H9 (cell line): ENCODE data around the gene PPARA. TPM values are rescaled to one million over a fixed set of nuclear protein-coding genes. Genes with fewer than 3 reads are reported as not detected.

Experiments used
- DNase-seq: peaks from one replicate; pipeline ENCODE4 v3.0.0-alpha.2; 2017
- H2AFZ ChIP-seq: one replicate; pipeline ENCODE4 v1.6.1; 2013; ENCODE audit warnings: mild to moderate bottlenecking, low read length, control low read depth, moderate library complexity
- H2AK5ac ChIP-seq: 2 replicates; pipeline ENCODE4 v1.6.1; 2013; ENCODE audit warnings: low read length, control low read depth, mixed read lengths; ENCODE audit not compliant: insufficient read length
- H2BK120ac ChIP-seq: one replicate; pipeline ENCODE4 v1.6.1; 2013; ENCODE audit warnings: low read depth, mild to moderate bottlenecking, low read length, control low read depth, inconsistent platforms; ENCODE audit not compliant: poor library complexity, severe bottlenecking
- H2BK12ac ChIP-seq: 2 replicates; pipeline ENCODE4 v1.6.1; 2013; ENCODE audit warnings: low read length, control low read depth, mixed read lengths, low read depth; ENCODE audit not compliant: insufficient read length
- H2BK15ac ChIP-seq: 2 replicates; pipeline ENCODE4 v1.6.1; 2013; ENCODE audit warnings: low read depth, low read length, control low read depth
- H2BK20ac ChIP-seq: one replicate; pipeline ENCODE4 v1.6.1; 2013; ENCODE audit warnings: low read depth, mild to moderate bottlenecking, low read length, control low read depth, inconsistent platforms; ENCODE audit not compliant: poor library complexity, severe bottlenecking
- H2BK5ac ChIP-seq: 2 replicates; pipeline ENCODE4 v1.6.1; 2013; ENCODE audit warnings: low read length, control low read depth, mixed read lengths; ENCODE audit not compliant: insufficient read length
- H3K14ac ChIP-seq: 2 replicates; pipeline ENCODE4 v1.6.1; 2013; ENCODE audit warnings: low read length, control low read depth; ENCODE audit not compliant: insufficient read depth
- H3K18ac ChIP-seq: 2 replicates; pipeline ENCODE4 v1.6.1; 2013; ENCODE audit warnings: low read depth, mild to moderate bottlenecking, mixed read lengths, low read length, control low read depth; ENCODE audit not compliant: insufficient read length
- H3K23ac ChIP-seq: 2 replicates; pipeline ENCODE4 v1.6.1; 2013; ENCODE audit warnings: low read length, control low read depth, mixed read lengths, low read depth; ENCODE audit not compliant: insufficient read length
- H3K23me2 ChIP-seq: 2 replicates; pipeline ENCODE4 v1.6.1; 2013; ENCODE audit warnings: low read depth, mild to moderate bottlenecking, mixed read lengths, low read length, control low read depth; ENCODE audit not compliant: insufficient read length, poor library complexity, severe bottlenecking
- H3K27ac ChIP-seq: 2 replicates; pipeline ENCODE4 v1.5.1; 2013; ENCODE audit warnings: low read length, control low read depth, mixed read lengths, low read depth; ENCODE audit not compliant: insufficient read length
- H3K27me3 ChIP-seq: 2 replicates; pipeline ENCODE4 v1.6.1; 2013; ENCODE audit warnings: low read length, control low read depth, inconsistent platforms; ENCODE audit not compliant: insufficient read depth
- H3K4ac ChIP-seq: 2 replicates; pipeline ENCODE4 v1.6.1; 2013; ENCODE audit warnings: low read depth, mild to moderate bottlenecking, control low read depth, inconsistent platforms, low read length, moderate library complexity
- H3K4me1 ChIP-seq: 2 replicates; pipeline ENCODE4 v1.6.1; 2013; ENCODE audit warnings: low read length, control low read depth, inconsistent platforms; ENCODE audit not compliant: insufficient read depth
- H3K4me2 ChIP-seq: 2 replicates; pipeline ENCODE4 v1.6.1; 2013; ENCODE audit warnings: low read length, control low read depth, mixed read lengths; ENCODE audit not compliant: insufficient read length, insufficient read depth
- H3K56ac ChIP-seq: 2 replicates; pipeline ENCODE4 v1.6.1; 2013; ENCODE audit warnings: low read depth, mild to moderate bottlenecking, mixed read lengths, low read length, control low read depth; ENCODE audit not compliant: insufficient read length
- H3K79me1 ChIP-seq: 2 replicates; pipeline ENCODE4 v1.6.1; 2013; ENCODE audit warnings: low read depth, mild to moderate bottlenecking, moderate library complexity, low read length, control low read depth, inconsistent platforms; ENCODE audit not compliant: insufficient read depth, poor library complexity, severe bottlenecking
- H3K79me2 ChIP-seq: 2 replicates; pipeline ENCODE4 v1.6.1; 2013; ENCODE audit warnings: low read length, control low read depth, inconsistent platforms; ENCODE audit not compliant: insufficient read depth
- H3K9ac ChIP-seq: 2 replicates; pipeline ENCODE4 v1.6.1; 2013; ENCODE audit warnings: low read length, control low read depth, mixed read lengths; ENCODE audit not compliant: insufficient read length; ENCODE audit errors: extremely low read depth
- H3K9me3 ChIP-seq: one replicate; pipeline ENCODE4 v1.6.1; 2013; ENCODE audit warnings: low read depth, low read length, inconsistent platforms; ENCODE audit not compliant: control insufficient read depth
- H3T11ph ChIP-seq: one replicate; pipeline ENCODE4 v1.6.1; 2013; ENCODE audit warnings: mild to moderate bottlenecking, low read length, control low read depth, inconsistent platforms
- H4K20me1 ChIP-seq: one replicate; pipeline ENCODE4 v1.6.1; 2013; ENCODE audit not compliant: control insufficient read depth, insufficient read length, insufficient read depth
- H4K5ac ChIP-seq: 2 replicates; pipeline ENCODE4 v1.6.1; 2013; ENCODE audit warnings: low read depth, mild to moderate bottlenecking, mixed read lengths, low read length, control low read depth; ENCODE audit not compliant: insufficient read length
- H4K8ac ChIP-seq: replicated peaks from 2 replicates; pipeline ENCODE4 v1.6.1; 2013; ENCODE audit warnings: low read length, control low read depth, mixed read lengths, low read depth; ENCODE audit not compliant: insufficient read length
- H4K91ac ChIP-seq: 2 replicates; pipeline ENCODE4 v1.6.1; 2013; ENCODE audit warnings: low read depth, mild to moderate bottlenecking, moderate library complexity, mixed read lengths, low read length, control low read depth; ENCODE audit not compliant: insufficient read length
- H3K27ac Mint-ChIP-seq, 3 experiments: 2 replicates in 2 of 3; 3 replicates in 1 of 3; pipeline ENCODE4 v1.8.0; 2020 to 2021; ENCODE audit warnings: mixed read lengths in 3 of 3, mild to moderate bottlenecking in 1 of 3, moderate library complexity in 1 of 3
- H3K27me3 Mint-ChIP-seq: 2 replicates; pipeline ENCODE4 v1.8.0; 2021; ENCODE audit warnings: low read depth, mild to moderate bottlenecking, moderate library complexity, mixed read lengths
- H3K36me3 Mint-ChIP-seq, 3 experiments: 2 replicates in 2 of 3; 3 replicates in 1 of 3; pipeline ENCODE4 v1.8.0; 2020 to 2021; ENCODE audit warnings: low read depth in 3 of 3, mixed read lengths in 3 of 3; ENCODE audit not compliant: insufficient read depth in 1 of 3
- H3K4me1 Mint-ChIP-seq, 2 experiments: 2 replicates each; pipeline ENCODE4 v1.8.0; 2020; ENCODE audit warnings: mixed read lengths in 2 of 2
- H3K4me3 Mint-ChIP-seq, 2 experiments: 2 replicates in 1 of 2; 3 replicates in 1 of 2; pipeline ENCODE4 v1.8.0; 2020 to 2021; ENCODE audit warnings: mild to moderate bottlenecking in 2 of 2, mixed read lengths in 2 of 2, moderate library complexity in 1 of 2
- H3K9me3 Mint-ChIP-seq, 2 experiments: 2 replicates in 1 of 2; 3 replicates in 1 of 2; pipeline ENCODE4 v1.8.0; 2020; ENCODE audit warnings: mild to moderate bottlenecking in 2 of 2, mixed read lengths in 2 of 2, moderate library complexity in 1 of 2
- CTCF ChIP-seq: fragments of 200-600 bp; sonication (generic); conservative IDR thresholded peaks from 3 replicates; pipeline ENCODE4 v1.8.0; 2021; ENCODE audit warnings: antibody characterized with exemption, mild to moderate bottlenecking
- WGBS: extraction: QIAGEN DNeasy Blood & Tissue Kit; methylation state at CpG from one replicate; pipeline ENCODE4 v1.1.7; 2013; ENCODE audit warnings: missing lambda C conversion rate, low lambda C conversion rate, mixed read lengths; ENCODE audit not compliant: insufficient read length; ENCODE audit errors: extremely low coverage; 5-methylcytosine and 5-hydroxymethylcytosine counted together
- total RNA-seq: library from RNA; stranded (reverse); gene quantifications from 2 replicates; pipeline ENCODE4 v1.2.1, GENCODE V29; 2021

The PPARA gene
- total RNA-seq, 1 experiment from 2014 or later = 7.3 TPM

DNA sequence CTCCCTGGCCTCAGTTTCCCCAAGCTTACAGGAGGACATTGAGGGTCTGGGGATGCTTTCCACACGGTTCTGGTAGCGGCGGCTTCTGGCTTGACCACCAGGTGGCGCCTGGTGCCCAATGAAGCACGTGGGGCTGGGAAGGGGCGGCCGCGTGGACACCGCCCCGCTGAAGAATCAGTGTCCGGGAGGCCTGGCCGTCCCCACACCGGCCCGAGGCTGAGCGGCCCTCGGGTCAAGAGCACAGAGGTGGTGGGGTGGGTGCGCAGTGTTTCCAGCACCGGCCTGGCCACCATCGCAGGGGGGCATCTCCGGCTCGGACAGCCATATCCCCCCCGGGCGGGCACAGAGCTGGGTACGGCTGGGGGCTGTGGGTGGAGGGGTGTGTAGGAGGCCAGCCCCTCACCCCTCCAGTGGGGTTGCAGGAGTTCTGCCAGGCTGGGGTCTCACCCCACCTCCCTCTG is 27.8 kb upstream of the PPARA start:
- H3K79me1 ChIP-seq = no peaks in the 10 kb centered on the region
- no CpG with 5 or more reads among the region's 24 CpGs for WGBS
- no peak overlapping the region for H2BK20ac ChIP-seq
- no peaks in the 10 kb centered on the region for H4K20me1 ChIP-seq
- no peak overlapping the region for H3K14ac ChIP-seq
- no peak overlapping the region for H3K27ac ChIP-seq
- H3K9me3 ChIP-seq = no peaks in the 10 kb centered on the region
- no peak overlapping the region for H3K27ac Mint-ChIP-seq
- H3K36me3 Mint-ChIP-seq = no peaks in the 10 kb centered on the region
- no peak overlapping the region for H2BK12ac ChIP-seq
- H3K27me3 ChIP-seq = no peaks in the 10 kb centered on the region
- no peak overlapping the region for H3K4me3 Mint-ChIP-seq
- no peak overlapping the region for H2BK15ac ChIP-seq
- no peak overlapping the region for H3K56ac ChIP-seq
- H3K4me1 ChIP-seq = no peaks in the 10 kb centered on the region
- no peak overlapping the region for H2BK5ac ChIP-seq
- H3T11ph ChIP-seq = no peak overlapping the region
- no peaks in the 10 kb centered on the region for H3K23me2 ChIP-seq
- H3K9ac ChIP-seq = no peak overlapping the region
- peak; percentile 72 for DNase-seq
- H3K23ac ChIP-seq = no peak overlapping the region
- H2AK5ac ChIP-seq = no peak overlapping the region
- no peaks in the 10 kb centered on the region for H3K9me3 Mint-ChIP-seq
- no peak overlapping the region for H3K4ac ChIP-seq
- no peak overlapping the region for H3K18ac ChIP-seq
- H2AFZ ChIP-seq = no peak overlapping the region
- TF ChIP-seq CTCF = peak; percentile 97
- no peak overlapping the region for H4K91ac ChIP-seq
- H2BK120ac ChIP-seq = no peak overlapping the region
- H4K5ac ChIP-seq = no peak overlapping the region
- H3K4me2 ChIP-seq = no peak overlapping the region
- H3K27me3 Mint-ChIP-seq = peaks cover 6% of the 10 kb centered on the region
- H3K4me1 Mint-ChIP-seq = peaks cover 0 to 5% of the 10 kb centered on the region in 2 experiments; a peak in 1 of 4 replicates
- H3K79me2 ChIP-seq = no peaks in the 10 kb centered on the region
- no peak overlapping the region for H4K8ac ChIP-seq
